IMR-90 (cell line): ENCODE measurements around the gene ANKRD65. TPM values are rescaled to one million over a fixed set of nuclear protein-coding genes. Genes with fewer than 3 reads are reported as not detected.
"Not testable (repeated sequence)": the region's sequence is repeated elsewhere in the genome, so short reads cannot be mapped to it uniquely, and the experiment has no call there.

Source experiments
- ATAC-seq: fragments of 200-7000 bp; cut with Tn5 transposase; 2 replicates; pipeline ENCODE4 v1.9.1; 2020; ENCODE audit warnings: low read depth, mild to moderate bottlenecking, moderate library complexity
- BruUV-seq: library from RNA; stranded (reverse); fragments of 400-500 nt; replicated peaks from 2 replicates; lab custom pipeline; 2021; lab: Mats Ljungman, UMichigan
- CTCF ChIA-PET: fragments of 300-600 bp; formaldehyde crosslinking; extraction: SDS; loops from one replicate; lab custom pipeline; 2021; ENCODE audit warnings: antibody characterized with exemption; lab: Yijun Ruan, JAX
- POLR2A ChIA-PET: fragments of 300-600 bp; sonication (Branson Sonifier 250); formaldehyde crosslinking; loops from one replicate; lab custom pipeline; 2022; ENCODE audit warnings: antibody characterized with exemption; ENCODE audit not compliant: unreplicated experiment; lab: Charles Lee
- DNase-seq: peaks from one replicate; pipeline ENCODE4 v3.0.0; 2013
- H2AFZ ChIP-seq: replicated peaks from 2 replicates; pipeline ENCODE3; 2013; ENCODE audit warnings: low read length, mild to moderate bottlenecking; ENCODE audit not compliant: poor library complexity
- H2AK5ac ChIP-seq: 2 replicates; pipeline ENCODE4 v1.6.1; 2013; ENCODE audit warnings: low read depth, low read length, inconsistent platforms
- H2AK9ac ChIP-seq: replicated peaks from 2 replicates; pipeline ENCODE3; 2013; ENCODE audit warnings: mild to moderate bottlenecking, low read depth, low read length, moderate library complexity; ENCODE audit not compliant: poor library complexity
- H2BK120ac ChIP-seq: 2 replicates; pipeline ENCODE4 v1.6.1; 2013; ENCODE audit warnings: low read depth, low read length, inconsistent platforms
- H2BK15ac ChIP-seq: 3 replicates; pipeline ENCODE4 v1.6.1; 2013; ENCODE audit warnings: low read depth, low read length, inconsistent platforms
- H2BK20ac ChIP-seq: 2 replicates; pipeline ENCODE4 v1.6.1; 2013; ENCODE audit warnings: low read depth, mild to moderate bottlenecking, inconsistent platforms, low read length, moderate library complexity
- H2BK5ac ChIP-seq: 2 replicates; pipeline ENCODE4 v1.6.1; 2013; ENCODE audit warnings: mild to moderate bottlenecking, low read depth, low read length, inconsistent platforms; ENCODE audit not compliant: poor library complexity, severe bottlenecking
- H3K14ac ChIP-seq: replicated peaks from 2 replicates; pipeline ENCODE4 v1.6.1; 2013; ENCODE audit warnings: low read depth, low read length, inconsistent platforms
- H3K18ac ChIP-seq: 2 replicates; pipeline ENCODE4 v1.6.1; 2013; ENCODE audit warnings: low read depth, low read length, control low read depth
- H3K23ac ChIP-seq: 2 replicates; pipeline ENCODE4 v1.6.1; 2013; ENCODE audit warnings: low read depth, low read length, inconsistent platforms
- H3K27ac ChIP-seq: 2 replicates; pipeline ENCODE4 v1.5.1; 2013; ENCODE audit warnings: mild to moderate bottlenecking, control low read depth, low read length; ENCODE audit not compliant: insufficient read depth
- H3K27me3 ChIP-seq: 2 replicates; pipeline ENCODE4 v1.6.1; 2013; ENCODE audit warnings: low read length; ENCODE audit not compliant: control insufficient read depth, insufficient read depth
- H3K36me3 ChIP-seq: 2 replicates; pipeline ENCODE4 v1.6.1; 2013; ENCODE audit warnings: low read length, mixed read lengths; ENCODE audit not compliant: control insufficient read depth, insufficient read depth
- H3K4ac ChIP-seq: 2 replicates; pipeline ENCODE4 v1.6.1; 2013; ENCODE audit warnings: low read depth, low read length, inconsistent platforms
- H3K4me1 ChIP-seq: 2 replicates; pipeline ENCODE4 v1.6.1; 2013; ENCODE audit warnings: low read length, mixed read lengths; ENCODE audit not compliant: control insufficient read depth, insufficient read depth
- H3K4me2 ChIP-seq: 2 replicates; pipeline ENCODE4 v1.6.1; 2013; ENCODE audit warnings: low read depth, mild to moderate bottlenecking, control low read depth, low read length, moderate library complexity
- H3K4me3 ChIP-seq: 2 replicates; pipeline ENCODE4 v1.5.1; 2013; ENCODE audit warnings: low read depth, mild to moderate bottlenecking, control low read depth, low read length, moderate library complexity; ENCODE audit not compliant: insufficient read depth
- H3K56ac ChIP-seq: 2 replicates; pipeline ENCODE4 v1.6.1; 2013; ENCODE audit warnings: low read length, inconsistent platforms; ENCODE audit not compliant: insufficient read depth; ENCODE audit errors: extremely low read depth
- H3K79me1 ChIP-seq, 2 experiments: 2 replicates each; pipeline ENCODE4 v1.6.1; 2013; ENCODE audit warnings: low read length in 2 of 2, inconsistent platforms in 1 of 2, low read depth in 1 of 2
- H3K9ac ChIP-seq: 2 replicates; pipeline ENCODE4 v1.6.1; 2013; ENCODE audit warnings: low read depth, low read length, control low read depth
- H3K9me1 ChIP-seq: 2 replicates; pipeline ENCODE4 v1.6.1; 2013; ENCODE audit warnings: low read length, inconsistent platforms; ENCODE audit not compliant: insufficient read depth
- H3K9me3 ChIP-seq: 2 replicates; pipeline ENCODE4 v1.6.1; 2013; ENCODE audit warnings: low read length; ENCODE audit not compliant: control insufficient read depth, insufficient read depth
- H4K20me1 ChIP-seq: 2 replicates; pipeline ENCODE4 v1.6.1; 2013; ENCODE audit warnings: low read length, inconsistent platforms; ENCODE audit not compliant: insufficient read depth
- H4K5ac ChIP-seq: 2 replicates; pipeline ENCODE4 v1.6.1; 2013; ENCODE audit warnings: mild to moderate bottlenecking, low read depth, low read length, control low read depth
- H4K8ac ChIP-seq, 2 experiments: 2 replicates each; pipeline ENCODE4 v1.6.1; 2013; ENCODE audit warnings: low read depth in 2 of 2, low read length in 2 of 2, control low read depth in 1 of 2, inconsistent platforms in 1 of 2
- H4K91ac ChIP-seq: 2 replicates; pipeline ENCODE4 v1.6.1; 2013; ENCODE audit warnings: low read depth, low read length, inconsistent platforms; ENCODE audit not compliant: insufficient read depth
- BHLHE40 ChIP-seq: fragments of 150-350 bp; IDR thresholded peaks from 2 replicates; pipeline ENCODE4 v1.6.1; 2016; ENCODE audit warnings: mild to moderate bottlenecking, low read depth, low read length
- ELK1 ChIP-seq: fragments of 150-350 bp; IDR thresholded peaks from 2 replicates; pipeline ENCODE4 v1.6.1; 2016; ENCODE audit warnings: low read depth, mild to moderate bottlenecking, low read length, moderate library complexity, borderline replicate concordance
- MAZ ChIP-seq: IDR thresholded peaks from 2 replicates; pipeline ENCODE4 v1.6.1; 2012; ENCODE audit warnings: low read depth, mild to moderate bottlenecking, low read length, improper control_type of control experiment, moderate library complexity, borderline replicate concordance
- MXI1 ChIP-seq: IDR thresholded peaks from 2 replicates; pipeline ENCODE4 v1.6.1; 2012; ENCODE audit warnings: low read depth, mild to moderate bottlenecking, low read length, moderate library complexity, borderline replicate concordance
- POLR2A ChIP-seq: IDR thresholded peaks from 2 replicates; pipeline ENCODE4 v1.6.1; 2012; ENCODE audit warnings: mild to moderate bottlenecking, low read depth, low read length
- RCOR1 ChIP-seq: IDR thresholded peaks from 2 replicates; pipeline ENCODE4 v1.6.1; 2012; ENCODE audit warnings: mild to moderate bottlenecking, low read length, improper control_type of control experiment; ENCODE audit not compliant: insufficient replicate concordance
- SMC3 ChIP-seq: fragments of 150-350 bp; IDR thresholded peaks from 2 replicates; pipeline ENCODE4 v1.6.1; 2016; ENCODE audit warnings: low read depth, mild to moderate bottlenecking, antibody characterized with exemption, low read length, moderate library complexity
- WGBS, 2 experiments: methylation state at CpG; one replicate each; pipeline versions ENCODE4 v1.1.5 to v1.1.7; 2013; ENCODE audit warnings: missing lambda C conversion rate in 2 of 2; ENCODE audit not compliant: insufficient read length in 1 of 2; ENCODE audit errors: extremely low coverage in 2 of 2; 5-methylcytosine and 5-hydroxymethylcytosine counted together
- dilution Hi-C: fragments of 300-500 bp; cut with HindIII; formaldehyde crosslinking; loops from one replicate; pipeline ENCODE4 v1.14.3; 2018; ENCODE audit warnings: low sequenced_read_pairs; ENCODE audit not compliant: unreplicated experiment
- in situ Hi-C: fragments of 300-500 bp; cut with MboI; formaldehyde crosslinking; loops from 3 replicates; pipeline ENCODE4 v1.14.3; 2019; ENCODE audit warnings: low sequenced_read_pairs, inconsistent platforms, mixed read lengths
- intact Hi-C: fragments of 100-400 bp; cut with micrococcal nuclease; formaldehyde crosslinking; loops from 2 replicates; pipeline ENCODE4 v1.10.0; 2022
- polyA plus RNA-seq, 3 experiments: library from polyadenylated mRNA; depleted of rRNA; stranded (reverse); fragments of >200 nt; gene quantifications; 2 replicates each; pipeline ENCODE4 v1.2.3, GENCODE V29; 2012; ENCODE audit warnings: low replicate concordance in 1 of 3
- total RNA-seq: library from RNA; depleted of rRNA; stranded (reverse); fragments of >200 nt; gene quantifications from 2 replicates; pipeline ENCODE4 v1.2.3, GENCODE V29; 2012

Gene ANKRD65
- total and polyA plus RNA-seq, 2 of the 4 experiments (the other 2 are of a cell fraction) = 0.09 TPM; not detected in 1

- no peak overlapping the region for H3K23ac ChIP-seq
- no peak overlapping the region for H4K8ac ChIP-seq
- H2BK5ac ChIP-seq = no peak overlapping the region
- DNase-seq = no peak
- no peak overlapping the region for H3K4ac ChIP-seq
- intact Hi-C loops = no loop called here
- H3K14ac ChIP-seq = no peak overlapping the region
- no peak overlapping the region for H2AFZ ChIP-seq
- no peak overlapping the region for H2BK120ac ChIP-seq
- H2AK5ac ChIP-seq = no peak overlapping the region
- peaks cover 7 to 31% of the 10 kb centered on the region in 2 experiments; a peak in 3 of 4 replicates for H3K79me1 ChIP-seq
- 92% methylated on average over 6 of the region's 13 CpGs; no CpG with 5 or more reads in 1 of the 2 experiments for WGBS, 2 experiments
- no peak overlapping the region for H3K4me3 ChIP-seq
- no peaks in the 10 kb centered on the region for H3K4me1 ChIP-seq
- ChIA-PET CTCF (no interaction called here), POLR2A (no interaction called here)
- H3K9me3 ChIP-seq = peaks cover 3% of the 10 kb centered on the region; the same call in 1 of the 2 replicates
- H2AK9ac ChIP-seq = no peak overlapping the region
- dilution Hi-C loops = no loop called here
- peaks cover 11% of the 10 kb centered on the region; the same call in 1 of the 2 replicates for H4K20me1 ChIP-seq
- H4K5ac ChIP-seq = no peak overlapping the region
- TF ChIP-seq POLR2A (no peak), RCOR1 (no peak), ELK1 (no peak), SMC3 (no peak), MXI1 (no peak), MAZ (no peak), BHLHE40 (no peak)
- no peak overlapping the region for H3K56ac ChIP-seq
- no peak overlapping the region for H2BK15ac ChIP-seq
- H3K4me2 ChIP-seq = no peak overlapping the region
- H2BK20ac ChIP-seq = no peak overlapping the region
- ATAC-seq = no peak
- peaks cover 3% of the 10 kb centered on the region; the same call in 1 of the 2 replicates for H3K36me3 ChIP-seq
- no peak overlapping the region for H3K27ac ChIP-seq
- no peak overlapping the region for H3K18ac ChIP-seq
- no peak overlapping the region for H3K9ac ChIP-seq
- no peaks in the 10 kb centered on the region for H3K27me3 ChIP-seq
- no peaks in the 10 kb centered on the region for H3K9me1 ChIP-seq
- in situ Hi-C loops = no loop called here
- no TSS peak for BruUV-seq
- no peak overlapping the region for H4K91ac ChIP-seq
These were observed 9.4 kb downstream of the ANKRD65 start for GRCh38 chr1:1411626-1412025.

- intact Hi-C loops = not testable (repeated sequence)
- POLR2A ChIA-PET = interaction anchor here (1.0 kb wide), 1 partner anchor 10 kb away, joined by 3 read pairs; no protein-coding TSS in a partner anchor
These were observed 10.8 kb downstream of the ANKRD65 start for GRCh38 chr1:1410238-1410637.

More at GRCh38 chr1:1410238-1410637, 10.8 kb downstream of the ANKRD65 start:
- H3K56ac ChIP-seq, H3K4ac ChIP-seq, H2BK5ac ChIP-seq, ATAC-seq, in situ Hi-C loops, H2BK120ac ChIP-seq, H3K27ac ChIP-seq, H3K4me2 ChIP-seq, H3K27me3 ChIP-seq, H3K9ac ChIP-seq, H2AFZ ChIP-seq, H3K23ac ChIP-seq, H2AK9ac ChIP-seq, CTCF ChIA-PET, H4K5ac ChIP-seq, H4K8ac ChIP-seq, H3K9me3 ChIP-seq, H4K91ac ChIP-seq, H2BK15ac ChIP-seq, H2BK20ac ChIP-seq, H3K18ac ChIP-seq, H3K36me3 ChIP-seq, dilution Hi-C loops, H3K14ac ChIP-seq, BruUV-seq, DNase-seq, H3K9me1 ChIP-seq, H3K4me3 ChIP-seq, H3K4me1 ChIP-seq, H2AK5ac ChIP-seq: not testable (repeated sequence)
- WGBS, 2 experiments = no CpG with 5 or more reads among the region's 8 CpGs
- Histone ChIP-seq H4K20me1 (peaks cover 11% of the 10 kb centered on the region; the same call in 1 of the 2 replicates), H3K79me1 (peaks cover 13 to 44% of the 10 kb centered on the region in 2 experiments)
